ENCODE data around the gene KCNG2.

Gene KCNG2

DNA sequence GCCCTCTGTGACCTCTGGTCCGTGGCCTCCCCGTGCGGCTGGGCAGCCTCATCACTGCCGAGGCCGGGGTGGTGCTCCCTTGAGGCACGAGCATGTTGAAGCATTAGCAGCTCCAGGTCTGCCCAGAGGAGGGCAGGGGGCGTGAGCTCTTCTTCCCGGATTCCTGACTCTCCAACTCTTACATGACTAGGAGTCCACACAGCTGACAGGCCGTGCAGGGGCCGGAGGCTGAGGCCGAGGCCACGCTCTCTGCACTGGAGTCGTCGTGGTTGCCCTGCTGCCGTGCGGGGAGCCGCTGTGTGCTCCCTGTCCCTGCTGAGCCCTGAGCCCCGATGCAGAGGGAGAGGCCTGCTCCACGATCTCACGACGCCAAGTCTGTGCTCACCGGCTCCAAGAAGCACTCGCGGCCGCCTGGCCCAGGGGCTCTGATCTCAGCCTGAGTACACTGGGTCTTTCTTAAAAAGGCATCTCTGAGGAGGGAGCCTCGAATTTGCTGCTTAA lies 19.4 kb upstream of the KCNG2 start (continued):
- TF ChIP-seq ZNF174 (tag by site-specific recombination; IDR thresholded peaks at IDR 0.05) (no peak), ZNF48 (tag by site-specific recombination; IDR thresholded peaks at IDR 0.05) (no peak), ZNF366 (tag by site-specific recombination; conservative IDR thresholded peaks at IDR 0.05) (no peak)
- TF ChIP-seq, protein P1, sequence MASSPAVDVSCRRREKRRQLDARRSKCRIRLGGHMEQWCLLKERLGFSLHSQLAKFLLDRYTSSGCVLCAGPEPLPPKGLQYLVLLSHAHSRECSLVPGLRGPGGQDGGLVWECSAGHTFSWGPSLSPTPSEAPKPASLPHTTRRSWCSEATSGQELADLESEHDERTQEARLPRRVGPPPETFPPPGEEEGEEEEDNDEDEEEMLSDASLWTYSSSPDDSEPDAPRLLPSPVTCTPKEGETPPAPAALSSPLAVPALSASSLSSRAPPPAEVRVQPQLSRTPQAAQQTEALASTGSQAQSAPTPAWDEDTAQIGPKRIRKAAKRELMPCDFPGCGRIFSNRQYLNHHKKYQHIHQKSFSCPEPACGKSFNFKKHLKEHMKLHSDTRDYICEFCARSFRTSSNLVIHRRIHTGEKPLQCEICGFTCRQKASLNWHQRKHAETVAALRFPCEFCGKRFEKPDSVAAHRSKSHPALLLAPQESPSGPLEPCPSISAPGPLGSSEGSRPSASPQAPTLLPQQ (tag by site-specific recombination; IDR thresholded peaks at IDR 0.05) = no peak

DNA sequence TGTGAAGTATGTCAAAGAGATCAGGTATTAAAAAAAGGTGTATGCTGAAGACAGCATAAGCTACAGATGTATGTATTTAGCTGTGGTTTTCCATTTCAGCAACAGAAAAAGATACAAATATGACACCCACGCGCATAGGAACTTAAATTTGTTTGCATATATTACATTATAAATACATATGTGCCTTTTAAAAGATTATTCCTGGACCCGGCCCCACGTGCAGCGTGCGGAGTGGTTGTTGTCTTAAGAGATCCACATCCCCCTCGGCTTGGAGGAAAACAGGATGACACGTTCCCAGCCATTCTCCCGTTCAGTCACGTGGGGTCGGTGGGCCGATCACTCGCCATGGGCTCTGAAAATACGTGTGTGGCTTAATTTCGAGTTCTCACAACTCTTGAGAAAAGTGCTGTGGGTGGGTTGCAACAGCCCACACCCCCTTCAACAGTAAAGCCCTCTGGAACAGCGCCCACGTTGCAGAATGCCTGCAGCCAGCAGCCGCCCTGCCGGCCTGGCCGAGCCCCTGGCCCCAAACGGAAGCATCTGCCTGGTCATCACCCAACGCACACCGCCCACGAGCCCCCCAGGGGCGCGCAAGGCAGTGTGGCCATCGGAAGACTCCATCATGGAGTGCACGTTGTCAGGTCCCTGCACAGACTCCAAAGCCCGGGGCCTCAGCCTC lies 18.6 kb upstream of the KCNG2 start:
- Histone ChIP-seq H3K27ac (ENCODE audit: extremely low read depth, low read depth, low read length) (no peak overlapping the region), H3K4me1 (ENCODE audit: control insufficient read depth, insufficient read depth, low read length) (no peaks in the 10 kb centered on the region), H3K36me3 (ENCODE audit: control insufficient read depth in 2 of 2, insufficient read depth in 1 of 2, low read length in 2 of 2) (no peaks in the 10 kb centered on the region), H3K9me3 (ENCODE audit: control insufficient read depth, insufficient read depth, low read depth, low read length) (no peaks in the 10 kb centered on the region), H3K4me3 (ENCODE audit: low read depth, low read length) (no peak overlapping the region)
- ChIA-PET POLR2A (no interaction called here), CTCF (no interaction called here)
- no peak for TF ChIP-seq ZBTB8A (tag by site-specific recombination; IDR thresholded peaks at IDR 0.05)
- TF ChIP-seq ZNF184 (tag by site-specific recombination; IDR thresholded peaks at IDR 0.05) = no peak
- no peak for TF ChIP-seq HOXC10 (CRISPR knock-in tag; IDR thresholded peaks at IDR 0.05)
- no peak for TF ChIP-seq OVOL3 (tag by site-specific recombination; IDR thresholded peaks at IDR 0.05)
- TF ChIP-seq ZNF112 (tag by site-specific recombination; IDR thresholded peaks at IDR 0.05) = no peak
- TF ChIP-seq ZEB2 (tag by site-specific recombination; IDR thresholded peaks at IDR 0.05) = no peak
- no peak for TF ChIP-seq ZNF169 (tag by site-specific recombination; IDR thresholded peaks at IDR 0.05)
- TF ChIP-seq ZSCAN16 (tag by site-specific recombination; IDR thresholded peaks at IDR 0.05) = no peak

DNA sequence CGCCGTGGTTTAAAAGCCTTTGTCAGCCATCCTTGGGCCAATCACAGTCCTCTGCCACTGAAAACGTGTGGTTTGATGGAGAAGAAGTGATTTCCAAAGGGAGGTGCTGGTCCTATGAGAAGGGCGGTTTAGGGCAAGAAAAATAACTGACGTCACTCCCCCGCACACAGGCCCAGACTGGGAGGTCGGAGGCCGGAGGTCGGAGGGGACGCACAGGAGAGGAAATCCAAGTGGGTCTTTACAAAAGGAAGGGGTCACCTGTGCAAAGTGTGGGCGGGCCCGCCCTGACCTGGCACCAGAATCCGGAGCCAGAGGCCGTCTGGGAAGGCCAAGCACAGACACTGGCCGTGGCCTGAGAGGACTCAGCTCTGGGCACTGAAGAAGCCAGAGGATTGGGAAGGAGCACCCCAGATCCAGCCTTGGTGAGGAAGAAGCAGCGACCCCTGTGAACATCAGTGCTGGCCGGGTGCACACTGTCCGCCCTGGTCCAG lies 18.0 kb upstream of the KCNG2 start:
- ChIA-PET POLR2A (no interaction called here), CTCF (no interaction called here)

More for the DNA sequence above, 18.0 kb upstream of the KCNG2 start:
- no peaks in the 10 kb centered on the region for H3K4me1 ChIP-seq (ENCODE audit: control insufficient read depth, insufficient read depth, low read length)
- H3K36me3 ChIP-seq (ENCODE audit: control insufficient read depth in 2 of 2, insufficient read depth in 1 of 2, low read length in 2 of 2) = no peaks in the 10 kb centered on the region
- H3K9me3 ChIP-seq (ENCODE audit: control insufficient read depth, insufficient read depth, low read depth, low read length) = no peaks in the 10 kb centered on the region
- TF ChIP-seq ZNF626 (tag by site-specific recombination; IDR thresholded peaks at IDR 0.05) = no peak
- TF ChIP-seq, protein P2, sequence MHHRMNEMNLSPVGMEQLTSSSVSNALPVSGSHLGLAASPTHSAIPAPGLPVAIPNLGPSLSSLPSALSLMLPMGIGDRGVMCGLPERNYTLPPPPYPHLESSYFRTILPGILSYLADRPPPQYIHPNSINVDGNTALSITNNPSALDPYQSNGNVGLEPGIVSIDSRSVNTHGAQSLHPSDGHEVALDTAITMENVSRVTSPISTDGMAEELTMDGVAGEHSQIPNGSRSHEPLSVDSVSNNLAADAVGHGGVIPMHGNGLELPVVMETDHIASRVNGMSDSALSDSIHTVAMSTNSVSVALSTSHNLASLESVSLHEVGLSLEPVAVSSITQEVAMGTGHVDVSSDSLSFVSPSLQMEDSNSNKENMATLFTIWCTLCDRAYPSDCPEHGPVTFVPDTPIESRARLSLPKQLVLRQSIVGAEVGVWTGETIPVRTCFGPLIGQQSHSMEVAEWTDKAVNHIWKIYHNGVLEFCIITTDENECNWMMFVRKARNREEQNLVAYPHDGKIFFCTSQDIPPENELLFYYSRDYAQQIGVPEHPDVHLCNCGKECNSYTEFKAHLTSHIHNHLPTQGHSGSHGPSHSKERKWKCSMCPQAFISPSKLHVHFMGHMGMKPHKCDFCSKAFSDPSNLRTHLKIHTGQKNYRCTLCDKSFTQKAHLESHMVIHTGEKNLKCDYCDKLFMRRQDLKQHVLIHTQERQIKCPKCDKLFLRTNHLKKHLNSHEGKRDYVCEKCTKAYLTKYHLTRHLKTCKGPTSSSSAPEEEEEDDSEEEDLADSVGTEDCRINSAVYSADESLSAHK (tag by site-specific recombination; IDR thresholded peaks at IDR 0.05) = no peak
- TF ChIP-seq ZNF223 (tag by site-specific recombination; IDR thresholded peaks at IDR 0.05) = no peak
- TF ChIP-seq, protein P3, sequence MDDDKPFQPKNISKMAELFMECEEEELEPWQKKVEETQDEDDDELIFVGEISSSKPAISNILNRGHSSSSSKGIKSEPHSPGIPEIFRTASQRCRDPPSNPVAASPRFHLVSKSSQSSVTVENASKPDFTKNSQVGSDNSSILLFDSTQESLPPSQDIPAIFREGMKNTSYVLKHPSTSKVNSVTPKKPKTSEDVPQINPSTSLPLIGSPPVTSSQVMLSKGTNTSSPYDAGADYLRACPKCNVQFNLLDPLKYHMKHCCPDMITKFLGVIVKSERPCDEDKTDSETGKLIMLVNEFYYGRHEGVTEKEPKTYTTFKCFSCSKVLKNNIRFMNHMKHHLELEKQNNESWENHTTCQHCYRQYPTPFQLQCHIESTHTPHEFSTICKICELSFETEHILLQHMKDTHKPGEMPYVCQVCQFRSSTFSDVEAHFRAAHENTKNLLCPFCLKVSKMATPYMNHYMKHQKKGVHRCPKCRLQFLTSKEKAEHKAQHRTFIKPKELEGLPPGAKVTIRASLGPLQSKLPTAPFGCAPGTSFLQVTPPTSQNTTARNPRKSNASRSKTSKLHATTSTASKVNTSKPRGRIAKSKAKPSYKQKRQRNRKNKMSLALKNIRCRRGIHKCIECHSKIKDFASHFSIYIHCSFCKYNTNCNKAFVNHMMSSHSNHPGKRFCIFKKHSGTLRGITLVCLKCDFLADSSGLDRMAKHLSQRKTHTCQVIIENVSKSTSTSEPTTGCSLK (tag by site-specific recombination; IDR thresholded peaks at IDR 0.05) = no peak
- TF ChIP-seq ZNF670 (tag by site-specific recombination; IDR thresholded peaks at IDR 0.05; ENCODE audit: low read depth) = no peak
- TF ChIP-seq PRDM1 (tag by site-specific recombination; IDR thresholded peaks at IDR 0.05) = no peak
- TF ChIP-seq, protein P4, sequence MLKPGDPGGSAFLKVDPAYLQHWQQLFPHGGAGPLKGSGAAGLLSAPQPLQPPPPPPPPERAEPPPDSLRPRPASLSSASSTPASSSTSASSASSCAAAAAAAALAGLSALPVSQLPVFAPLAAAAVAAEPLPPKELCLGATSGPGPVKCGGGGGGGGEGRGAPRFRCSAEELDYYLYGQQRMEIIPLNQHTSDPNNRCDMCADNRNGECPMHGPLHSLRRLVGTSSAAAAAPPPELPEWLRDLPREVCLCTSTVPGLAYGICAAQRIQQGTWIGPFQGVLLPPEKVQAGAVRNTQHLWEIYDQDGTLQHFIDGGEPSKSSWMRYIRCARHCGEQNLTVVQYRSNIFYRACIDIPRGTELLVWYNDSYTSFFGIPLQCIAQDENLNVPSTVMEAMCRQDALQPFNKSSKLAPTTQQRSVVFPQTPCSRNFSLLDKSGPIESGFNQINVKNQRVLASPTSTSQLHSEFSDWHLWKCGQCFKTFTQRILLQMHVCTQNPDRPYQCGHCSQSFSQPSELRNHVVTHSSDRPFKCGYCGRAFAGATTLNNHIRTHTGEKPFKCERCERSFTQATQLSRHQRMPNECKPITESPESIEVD (tag by site-specific recombination; IDR thresholded peaks at IDR 0.05) = no peak
- TF ChIP-seq, protein P5, sequence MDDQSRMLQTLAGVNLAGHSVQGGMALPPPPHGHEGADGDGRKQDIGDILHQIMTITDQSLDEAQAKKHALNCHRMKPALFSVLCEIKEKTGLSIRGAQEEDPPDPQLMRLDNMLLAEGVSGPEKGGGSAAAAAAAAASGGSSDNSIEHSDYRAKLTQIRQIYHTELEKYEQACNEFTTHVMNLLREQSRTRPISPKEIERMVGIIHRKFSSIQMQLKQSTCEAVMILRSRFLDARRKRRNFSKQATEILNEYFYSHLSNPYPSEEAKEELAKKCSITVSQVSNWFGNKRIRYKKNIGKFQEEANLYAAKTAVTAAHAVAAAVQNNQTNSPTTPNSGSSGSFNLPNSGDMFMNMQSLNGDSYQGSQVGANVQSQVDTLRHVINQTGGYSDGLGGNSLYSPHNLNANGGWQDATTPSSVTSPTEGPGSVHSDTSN (CRISPR knock-in tag; IDR thresholded peaks at IDR 0.05) = no peak
- H3K27ac ChIP-seq (ENCODE audit: extremely low read depth, low read depth, low read length) = no peak overlapping the region
- H3K4me3 ChIP-seq (ENCODE audit: low read depth, low read length) = no peak overlapping the region
